Endothelial cell of umbilical vein (primary cell): ENCODE measurements around the gene AMZ2. TPM values are rescaled to one million over a fixed set of nuclear protein-coding genes. Genes with fewer than 3 reads are reported as not detected.

ENCODE experiments used
- BruUV-seq: library from RNA; stranded (reverse); fragments of 400-500 nt; replicated peaks from 2 replicates; lab custom pipeline; 2021; lab: Mats Ljungman, UMichigan
- CTCF ChIA-PET: fragments of 300-600, 350-600 bp; sonication (Branson Sonifier 250); formaldehyde crosslinking; loops from one replicate; lab custom pipeline; 2021; ENCODE audit warnings: antibody characterized with exemption, inconsistent platforms; lab: Charles Lee
- POLR2A ChIA-PET: fragments of 300-600, 350-600 bp; sonication (Branson Sonifier 250); formaldehyde crosslinking; loops from one replicate; lab custom pipeline; 2021; ENCODE audit warnings: antibody characterized with exemption, inconsistent platforms; lab: Charles Lee
- DNase-seq: peaks from one replicate; pipeline ENCODE4 v3.0.0-alpha.2; 2011; ENCODE audit warnings: low read depth, low spot score
- FAIRE-seq: peaks from 2 replicates; lab custom pipeline; 2011; peaks lifted over from hg19 to GRCh38; lab: Jason Lieb, UNC
- H2AFZ ChIP-seq: 2 replicates; pipeline ENCODE4 v1.6.0; 2012; ENCODE audit warnings: low read depth, low read length, control low read depth, inconsistent platforms
- H3K27ac ChIP-seq: 2 replicates; pipeline ENCODE4 v1.5.1; 2011; ENCODE audit warnings: low read depth, mild to moderate bottlenecking, control low read depth, low read length, moderate library complexity; ENCODE audit not compliant: insufficient read depth
- H3K27me3 ChIP-seq, 2 experiments: 2 replicates each; pipeline versions ENCODE4 v1.6.0 to v1.6.1; 2011; ENCODE audit warnings: low read length in 2 of 2, mixed read lengths in 1 of 2; ENCODE audit not compliant: control insufficient read depth in 2 of 2, insufficient read depth in 2 of 2
- H3K36me3 ChIP-seq, 2 experiments: 2 replicates in 1 of 2; 3 replicates in 1 of 2; pipeline ENCODE4 v1.5.1; 2011; ENCODE audit warnings: low read length in 2 of 2, mild to moderate bottlenecking in 1 of 2, moderate library complexity in 1 of 2; ENCODE audit not compliant: control insufficient read depth in 2 of 2, insufficient read depth in 2 of 2; ENCODE audit errors: extremely low read depth in 1 of 2
- H3K4me1 ChIP-seq: 3 replicates; pipeline ENCODE4 v1.5.1; 2011; ENCODE audit warnings: mild to moderate bottlenecking, low read length; ENCODE audit not compliant: control insufficient read depth, insufficient read depth; ENCODE audit errors: extremely low read depth
- H3K4me2 ChIP-seq: 2 replicates; pipeline ENCODE4 v1.6.1; 2011; ENCODE audit warnings: low read length, control low read depth, mixed read lengths; ENCODE audit not compliant: insufficient read depth
- H3K4me3 ChIP-seq, 3 experiments: fragments of 200-600 bp in 1 of 3; sonication (generic), shearing (Covaris generic) in 1 of 3; replicated peaks in 1 of 3; 2 replicates each; pipeline ENCODE4 v1.5.1; 2011 to 2016; ENCODE audit warnings: control low read depth in 3 of 3, low read length in 3 of 3, mild to moderate bottlenecking in 2 of 3, inconsistent platforms in 1 of 3, low read depth in 1 of 3, moderate library complexity in 1 of 3; ENCODE audit not compliant: insufficient read depth in 1 of 3
- H3K79me2 ChIP-seq: 2 replicates; pipeline ENCODE4 v1.6.0; 2012; ENCODE audit warnings: low read length, inconsistent platforms; ENCODE audit not compliant: control insufficient read depth, insufficient read depth
- H3K9ac ChIP-seq: replicated peaks from 2 replicates; pipeline ENCODE3; 2011; ENCODE audit warnings: low read length, control low read depth; ENCODE audit not compliant: insufficient read depth; ENCODE audit errors: extremely low read depth
- H3K9me1 ChIP-seq: replicated peaks from 3 replicates; pipeline ENCODE4 v1.6.0; 2011; ENCODE audit warnings: mild to moderate bottlenecking, low read length; ENCODE audit not compliant: control insufficient read depth, insufficient read depth; ENCODE audit errors: extremely low read depth
- H3K9me3 ChIP-seq: replicated peaks from 2 replicates; pipeline ENCODE4 v1.5.1; 2012; ENCODE audit warnings: low read length, inconsistent platforms; ENCODE audit not compliant: control insufficient read depth, insufficient read depth
- H4K20me1 ChIP-seq: replicated peaks from 2 replicates; pipeline ENCODE3; 2011; ENCODE audit warnings: mild to moderate bottlenecking, low read length; ENCODE audit not compliant: control insufficient read depth, insufficient read depth; ENCODE audit errors: extremely low read depth
- CTCF ChIP-seq, 2 donors: IDR thresholded peaks; 1 replicate in 1 of 2; 2 replicates in 1 of 2; pipeline ENCODE4 v1.5.1; 2011; ENCODE audit warnings: low read length in 2 of 2, mild to moderate bottlenecking in 2 of 2, moderate library complexity in 2 of 2, control low read depth in 1 of 2, inconsistent platforms in 1 of 2, low read depth in 1 of 2; ENCODE audit not compliant: insufficient read depth in 1 of 2; ENCODE audit errors: extremely low read depth in 1 of 2
- GATA2 ChIP-seq: IDR thresholded peaks from 2 replicates; pipeline ENCODE4 v1.7.0; 2011; ENCODE audit warnings: low read depth, mild to moderate bottlenecking, moderate library complexity, mixed read lengths, low read length; ENCODE audit not compliant: insufficient read length, insufficient read depth
- JUN ChIP-seq: IDR thresholded peaks from 2 replicates; pipeline ENCODE4 v1.6.1; 2011; ENCODE audit warnings: borderline replicate concordance, low read depth; ENCODE audit not compliant: insufficient read length, insufficient read depth
- POLR2A ChIP-seq: IDR thresholded peaks from 2 replicates; pipeline ENCODE4 v1.6.1; 2012; ENCODE audit warnings: low read depth, mild to moderate bottlenecking, control low read depth, low read length
- dilution Hi-C: fragments of 300-500 bp; cut with MboI; formaldehyde crosslinking; loops from one replicate; pipeline ENCODE4 v1.15.0; 2019; ENCODE audit warnings: low sequenced_read_pairs; ENCODE audit not compliant: extremely low pct_ligation_motif_present
- intact Hi-C: fragments of 100-400 bp; cut with micrococcal nuclease; formaldehyde crosslinking; loops from one replicate; pipeline ENCODE4 v1.10.0; 2022
- polyA plus RNA-seq, 4 experiments: library from polyadenylated mRNA; depleted of rRNA in 3 of 4; stranded (reverse) in 3 of 4; unstranded in 1 of 4; fragments of >200 nt; gene quantifications; 2 replicates each; pipeline versions ENCODE4 v1.2.1 to v1.2.3, GENCODE V29; 2011 to 2012; ENCODE audit warnings: missing spikeins in 1 of 4
- total RNA-seq: library from RNA; stranded (reverse); gene quantifications from 2 replicates; pipeline ENCODE4 v1.2.3, GENCODE V29; 2021

The AMZ2 gene
- total and polyA plus RNA-seq, 2 donors (not counting 3 experiments of a cell fraction or from before 2014, with no cell fraction given), result 46.7 to 57.3 TPM

- ChIA-PET POLR2A (no interaction called here), CTCF (interaction anchor here (1.1 to 3.0 kb wide), 7 partner anchors 20 to 252 kb away, joined by 3 to 12 read pairs (median 8); partner anchors contain the start of gene WIPI1)
- no TSS peak for BruUV-seq
- peak overlapping the region; percentile 97 for H3K4me2 ChIP-seq
- no peaks in the 10 kb centered on the region for H3K9me3 ChIP-seq
- no peak overlapping the region for H3K27ac ChIP-seq
- peak overlapping the region; percentile 38 for H2AFZ ChIP-seq
- H4K20me1 ChIP-seq, result no peaks in the 10 kb centered on the region
- intact Hi-C loops (loop anchor here (1.0 to 5.0 kb wide), 4 partner anchors 41 to 257 kb away; no protein-coding TSS in a partner anchor), dilution Hi-C loops (no loop called here)
- H3K27me3 ChIP-seq, result no peaks in the 10 kb centered on the region
- no peaks in the 10 kb centered on the region for H3K79me2 ChIP-seq
- TF ChIP-seq POLR2A (no peak), JUN (no peak), CTCF (IDR thresholded peaks at IDR 0.05; ENCODE audit: extremely low read depth in 1 of 2, insufficient read depth in 1 of 2, low read depth in 1 of 2, low read length in 2 of 2) (no peak), GATA2 (no peak)
- FAIRE-seq, result peak; percentile 65
- DNase-seq, result peak; percentile 28
- H3K36me3 ChIP-seq, result peaks cover 0 to 5% of the 10 kb centered on the region in 2 experiments
- peaks cover 3% of the 10 kb centered on the region for H3K4me1 ChIP-seq
- peak overlapping the region; percentile 65 for H3K9ac ChIP-seq
- peak overlapping the region; percentile 50 to 74 (median 56) for H3K4me3 ChIP-seq
- H3K9me1 ChIP-seq, result no peaks in the 10 kb centered on the region
Observed at GRCh38 chr17:68205808-68206720, 41.8 kb upstream of the AMZ2 start.
